ENCODE measurements around the gene RNF111.

- TF ChIP-seq CTCF (IDR thresholded peaks at IDR 0.05): no peak
- TF ChIP-seq, protein P1, sequence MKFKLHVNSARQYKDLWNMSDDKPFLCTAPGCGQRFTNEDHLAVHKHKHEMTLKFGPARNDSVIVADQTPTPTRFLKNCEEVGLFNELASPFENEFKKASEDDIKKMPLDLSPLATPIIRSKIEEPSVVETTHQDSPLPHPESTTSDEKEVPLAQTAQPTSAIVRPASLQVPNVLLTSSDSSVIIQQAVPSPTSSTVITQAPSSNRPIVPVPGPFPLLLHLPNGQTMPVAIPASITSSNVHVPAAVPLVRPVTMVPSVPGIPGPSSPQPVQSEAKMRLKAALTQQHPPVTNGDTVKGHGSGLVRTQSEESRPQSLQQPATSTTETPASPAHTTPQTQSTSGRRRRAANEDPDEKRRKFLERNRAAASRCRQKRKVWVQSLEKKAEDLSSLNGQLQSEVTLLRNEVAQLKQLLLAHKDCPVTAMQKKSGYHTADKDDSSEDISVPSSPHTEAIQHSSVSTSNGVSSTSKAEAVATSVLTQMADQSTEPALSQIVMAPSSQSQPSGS (CRISPR knock-in tag; IDR thresholded peaks at IDR 0.05; ENCODE audit: borderline replicate concordance, low read depth): no peak
- TF ChIP-seq TP53 (CRISPR knock-in tag; IDR thresholded peaks at IDR 0.05): no peak
- TF ChIP-seq JUN (CRISPR knock-in tag; IDR thresholded peaks at IDR 0.05): no peak
- no peak for TF ChIP-seq ETV6 (CRISPR knock-in tag; IDR thresholded peaks at IDR 0.05)
- TF ChIP-seq ESRRA (CRISPR knock-in tag; IDR thresholded peaks at IDR 0.05; ENCODE audit: borderline replicate concordance): no peak
Measured at GRCh38 chr15:59026207-59026606, 38.7 kb downstream of the RNF111 start.

Measured in WTC11 (cell line).